GM18502 (cell line): ENCODE results near the gene GSTP1.

Source experiments
- ATAC-seq: cut with Tn5 transposase; IDR thresholded peaks from one replicate; pipeline ENCODE4 v1.9.1; 2021; ENCODE audit warnings: mild to moderate bottlenecking; ENCODE audit not compliant: unreplicated experiment, poor library complexity

GSTP1 gene

GRCh38 chr11:67627812-67628624, 44.4 kb downstream of the GSTP1 start:
- no peak for ATAC-seq

GRCh38 chr11:67628710-67629385, 45.2 kb downstream of the GSTP1 start:
- ATAC-seq: no peak

- peak; percentile 53 for ATAC-seq
These were observed 46.0 kb downstream of the GSTP1 start, which contains the start of gene NUDT8 for GRCh38 chr11:67629386-67630227. TSS of gene NUDT8 (minus strand) at chr11:67629937. CDS start at chr11:67629911, 26 bp downstream.

GRCh38 chr11:67630228-67630942, 46.8 kb downstream of the GSTP1 start:
- ATAC-seq: peak; percentile 70

GRCh38 chr11:67630943-67631331, 47.3 kb downstream of the GSTP1 start:
- no peak for ATAC-seq

GRCh38 chr11:67631411-67631810, 47.8 kb downstream of the GSTP1 start:
- no peak for ATAC-seq

- ATAC-seq: no peak
These were observed 48.2 kb downstream of the GSTP1 start for GRCh38 chr11:67631853-67632174.

- ATAC-seq: no peak
These were observed 48.8 kb downstream of the GSTP1 start for GRCh38 chr11:67632175-67632981.

GRCh38 chr11:67632982-67633755, 49.6 kb downstream of the GSTP1 start:
- ATAC-seq: no peak

- no peak for ATAC-seq
These were observed 50.2 kb downstream of the GSTP1 start for GRCh38 chr11:67633758-67634365.

GRCh38 chr11:67634366-67635230, 51.0 kb downstream of the GSTP1 start:
- no peak for ATAC-seq

- ATAC-seq: no peak
These were observed 51.6 kb downstream of the GSTP1 start for GRCh38 chr11:67635231-67635521.
